ENCODE measurements around the gene LAMTOR2.

Gene LAMTOR2

GRCh38 chr1:156100205-156100995, 45.8 kb downstream of the LAMTOR2 start:
- DNase-seq, result no peak

- DNase-seq, result no peak
Measured at GRCh38 chr1:156101880-156102279, 47.3 kb downstream of the LAMTOR2 start.

- DNase-seq, result no peak
Measured at GRCh38 chr1:156102633-156103511, 48.3 kb downstream of the LAMTOR2 start.

DNA sequence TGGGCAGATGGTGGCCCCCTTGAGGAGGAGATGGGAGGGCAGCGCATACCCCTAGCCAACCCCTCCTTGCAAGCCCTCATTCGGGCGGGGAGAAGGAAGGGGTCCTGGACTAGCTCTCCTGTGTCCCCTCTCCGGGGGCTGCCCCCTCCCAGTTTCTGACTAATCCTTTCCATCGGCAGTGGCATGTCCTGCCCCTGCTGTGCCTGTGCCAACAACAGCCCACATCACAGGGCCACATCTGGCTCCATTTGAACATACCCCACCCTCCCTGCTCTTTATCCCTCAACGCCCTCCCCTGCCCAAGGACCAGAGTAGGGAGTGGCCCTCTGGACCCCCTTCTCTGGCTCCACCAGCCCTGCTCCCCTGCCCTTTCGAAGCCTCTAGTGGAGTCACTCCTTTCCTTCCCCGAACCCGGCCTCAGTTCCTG, 49.0 kb downstream of the LAMTOR2 start:
- peak; percentile 43 for DNase-seq

GRCh38 chr1:156104065-156104810, 49.7 kb downstream of the LAMTOR2 start:
- no peak for DNase-seq

GRCh38 chr1:156104861-156105832, 50.6 kb downstream of the LAMTOR2 start:
- DNase-seq, result no peak

DNA sequence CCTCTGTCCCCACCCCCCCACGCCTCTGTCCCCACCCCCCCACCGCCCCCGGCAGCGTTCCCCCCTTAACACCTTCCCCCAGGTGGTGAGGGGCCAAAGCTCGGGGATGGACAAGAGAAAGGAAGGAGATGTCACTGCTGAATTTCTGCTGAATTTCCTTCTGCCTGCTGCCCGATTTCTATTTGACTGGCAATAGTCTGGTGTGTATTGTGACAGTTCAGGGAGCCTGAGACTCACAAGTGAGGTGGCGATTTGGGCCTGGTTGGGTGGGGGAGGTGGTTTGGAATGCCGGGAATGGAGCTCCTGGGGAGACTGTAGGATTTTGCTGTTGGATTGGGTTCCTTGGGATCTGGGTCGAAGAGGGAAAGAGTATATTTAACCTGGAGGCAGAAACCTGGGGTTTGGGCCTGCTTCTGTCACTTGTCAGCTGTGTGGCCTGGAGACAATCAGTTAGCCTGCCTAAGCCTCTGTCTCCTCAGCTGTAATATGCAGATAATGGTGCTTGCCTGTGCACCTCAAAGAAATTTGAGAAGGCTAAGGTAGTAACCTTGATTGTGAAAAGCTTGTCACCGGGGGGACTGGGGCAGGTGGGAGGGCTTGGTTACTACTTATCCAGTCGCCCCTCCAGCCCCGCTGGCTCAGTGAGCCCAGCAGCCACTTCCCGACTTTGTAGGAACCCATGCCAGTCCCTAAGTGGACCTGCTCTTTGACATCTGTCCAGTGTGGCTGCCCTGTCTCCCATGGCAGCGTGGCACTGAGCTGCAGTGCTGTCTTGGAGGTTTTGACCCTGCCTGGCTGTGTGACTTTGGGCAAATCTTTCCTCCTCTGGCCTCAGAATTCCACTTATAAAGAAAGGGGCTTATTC, 52.3 kb downstream of the LAMTOR2 start:
- no peak for DNase-seq

DNA sequence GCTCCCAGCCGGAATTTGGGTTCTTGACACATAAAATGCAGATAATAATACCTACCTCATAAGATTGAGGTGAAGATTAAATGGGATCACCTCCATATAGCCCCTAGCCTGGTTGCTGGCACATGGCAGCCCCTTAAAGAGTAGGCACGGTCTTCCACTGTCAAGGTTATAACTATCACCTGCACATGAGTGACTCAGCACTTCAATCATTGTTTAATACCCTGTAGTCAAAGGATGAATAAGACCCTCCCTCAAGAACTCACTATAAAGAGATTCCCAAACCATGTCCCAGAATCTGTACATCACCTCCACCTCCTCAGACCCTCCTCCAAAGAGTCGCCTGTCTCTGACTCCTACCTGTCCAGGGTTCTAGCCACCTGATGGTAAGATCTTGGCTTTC, 53.5 kb downstream of the LAMTOR2 start:
- no peak for DNase-seq

Measured in stimulated activated CD4-positive, alpha-beta T cell treated with anti-CD3 and anti-CD28 coated beads, Interleukin-4, amount 100 ng/mL, for 1 hour (primary cell).